Mesenchymal stem cell (in vitro differentiated cells and primary cell): ENCODE data around the gene MINPP1. TPM values are rescaled to one million over a fixed set of nuclear protein-coding genes. Genes with fewer than 3 reads are reported as not detected.
A peak's percentile ranks its signal among the peaks of the same experiment; 100 is the strongest.
"Not testable (repeated sequence)": the region's sequence is repeated elsewhere in the genome, so short reads cannot be mapped to it uniquely, and the experiment has no call there.

Experiments
- DNase-seq: peaks from one replicate; pipeline ENCODE4 v3.0.0-alpha.2; 2013
- H2AFZ ChIP-seq: one replicate; pipeline ENCODE4 v1.6.1; 2013; ENCODE audit warnings: low read depth, mild to moderate bottlenecking, control low read depth, inconsistent platforms, low read length, moderate library complexity
- H2AK5ac ChIP-seq: 2 replicates; pipeline ENCODE4 v1.6.1; 2013; ENCODE audit warnings: low read length, moderate library complexity, mild to moderate bottlenecking, inconsistent platforms; ENCODE audit not compliant: severe bottlenecking
- H2BK120ac ChIP-seq: one replicate; pipeline ENCODE4 v1.6.1; 2013; ENCODE audit warnings: low read depth, mild to moderate bottlenecking, inconsistent platforms, low read length, moderate library complexity
- H2BK12ac ChIP-seq, 2 experiments: one replicate each; pipeline ENCODE4 v1.6.1; 2013; ENCODE audit warnings: inconsistent platforms in 2 of 2, low read length in 2 of 2, mild to moderate bottlenecking in 2 of 2, moderate library complexity in 2 of 2, control low read depth in 1 of 2
- H2BK15ac ChIP-seq: one replicate; pipeline ENCODE4 v1.6.1; 2013; ENCODE audit warnings: mild to moderate bottlenecking, low read depth, inconsistent platforms; ENCODE audit not compliant: poor library complexity, severe bottlenecking
- H2BK5ac ChIP-seq: 2 replicates; pipeline ENCODE4 v1.6.1; 2013; ENCODE audit warnings: low read depth, mild to moderate bottlenecking, low read length, control low read depth, inconsistent platforms; ENCODE audit not compliant: poor library complexity, severe bottlenecking
- H3K14ac ChIP-seq, 2 experiments: one replicate each; pipeline ENCODE4 v1.6.1; 2013; ENCODE audit warnings: inconsistent platforms in 2 of 2, low read length in 2 of 2, control low read depth in 1 of 2, mild to moderate bottlenecking in 1 of 2, moderate library complexity in 1 of 2
- H3K18ac ChIP-seq, 2 experiments: one replicate each; pipeline ENCODE4 v1.6.1; 2013; ENCODE audit warnings: inconsistent platforms in 2 of 2, low read length in 2 of 2, control low read depth in 1 of 2, low read depth in 1 of 2, mild to moderate bottlenecking in 1 of 2
- H3K23ac ChIP-seq, 2 experiments: one replicate each; pipeline ENCODE4 v1.6.1; 2013; ENCODE audit warnings: inconsistent platforms in 2 of 2, low read length in 2 of 2, mild to moderate bottlenecking in 2 of 2, moderate library complexity in 2 of 2, control low read depth in 1 of 2
- H3K27ac ChIP-seq: 2 replicates; pipeline ENCODE4 v1.5.1; 2013; ENCODE audit warnings: mild to moderate bottlenecking, moderate library complexity, low read length, control low read depth, inconsistent platforms; ENCODE audit not compliant: poor library complexity, severe bottlenecking
- H3K27me3 ChIP-seq, 2 experiments: 2 replicates each; pipeline versions ENCODE4 v1.6.1 to v1.7.0; 2013; ENCODE audit warnings: low read length in 2 of 2, mild to moderate bottlenecking in 2 of 2, moderate library complexity in 2 of 2, control low read depth in 1 of 2, inconsistent platforms in 1 of 2; ENCODE audit not compliant: control insufficient read depth in 1 of 2, insufficient read depth in 1 of 2
- H3K36me3 ChIP-seq, 2 experiments: 2 replicates each; pipeline versions ENCODE4 v1.6.1 to v1.7.0; 2013; ENCODE audit warnings: low read length in 2 of 2, control low read depth in 1 of 2, inconsistent platforms in 1 of 2, low read depth in 1 of 2, mild to moderate bottlenecking in 1 of 2; ENCODE audit not compliant: insufficient read depth in 2 of 2, control insufficient read depth in 1 of 2
- H3K4ac ChIP-seq, 2 experiments: one replicate each; pipeline ENCODE4 v1.6.1; 2013; ENCODE audit warnings: inconsistent platforms in 2 of 2, low read length in 2 of 2, mild to moderate bottlenecking in 2 of 2, moderate library complexity in 2 of 2, control low read depth in 1 of 2, low read depth in 1 of 2
- H3K4me1 ChIP-seq: 2 replicates; pipeline ENCODE4 v1.6.1; 2013; ENCODE audit warnings: low read depth, low read length, control low read depth; ENCODE audit not compliant: control insufficient read depth, insufficient read depth
- H3K4me2 ChIP-seq: 2 replicates; pipeline ENCODE4 v1.6.1; 2013; ENCODE audit warnings: low read length, mild to moderate bottlenecking, inconsistent platforms; ENCODE audit not compliant: poor library complexity, severe bottlenecking
- H3K4me3 ChIP-seq, 2 experiments: 2 replicates each; pipeline versions ENCODE4 v1.5.1 to v1.7.0; 2013; ENCODE audit warnings: low read length in 2 of 2, mild to moderate bottlenecking in 2 of 2, control low read depth in 1 of 2, low read depth in 1 of 2; ENCODE audit not compliant: insufficient read depth in 1 of 2
- H3K79me1 ChIP-seq: replicated peaks from 2 replicates; pipeline ENCODE4 v1.6.1; 2013; ENCODE audit warnings: mild to moderate bottlenecking, control low read depth, low read length, inconsistent platforms; ENCODE audit not compliant: poor library complexity, severe bottlenecking
- H3K9ac ChIP-seq: 2 replicates; pipeline ENCODE4 v1.7.0; 2013; ENCODE audit warnings: mild to moderate bottlenecking, low read length, moderate library complexity
- H3K9me3 ChIP-seq: 2 replicates; pipeline ENCODE4 v1.7.0; 2013; ENCODE audit warnings: mild to moderate bottlenecking, low read length; ENCODE audit not compliant: control insufficient read depth
- H4K8ac ChIP-seq: one replicate; pipeline ENCODE4 v1.6.1; 2013; ENCODE audit warnings: inconsistent platforms, mild to moderate bottlenecking, low read length, moderate library complexity
- H4K91ac ChIP-seq: one replicate; pipeline ENCODE4 v1.6.1; 2013; ENCODE audit warnings: mild to moderate bottlenecking, low read length, inconsistent platforms
- WGBS: methylation state at CpG from one replicate; pipeline ENCODE4 v1.1.7; 2013; ENCODE audit warnings: mixed read lengths; 5-methylcytosine and 5-hydroxymethylcytosine counted together
- polyA plus RNA-seq, 2 experiments: library from polyadenylated mRNA; stranded (reverse); fragments of 200-250 nt; gene quantifications; one replicate each; pipeline ENCODE4 v1.2.3, GENCODE V29; 2013

MINPP1 gene
- polyA plus RNA-seq (2013, experiment 1 of 2) = 28.8 TPM
- polyA plus RNA-seq (2013, experiment 2 of 2) = 34.2 TPM

- no peak within 1 kb of the TSS for H2BK120ac ChIP-seq
- H2BK15ac ChIP-seq = peak within 1 kb of the TSS; percentile 77
- H2AFZ ChIP-seq = peak within 1 kb of the TSS; percentile 88
- H2BK5ac ChIP-seq = no peak within 1 kb of the TSS
- H4K8ac ChIP-seq = peak within 1 kb of the TSS; percentile 96
- peaks cover 6% of the 10 kb centered on the region for H3K79me1 ChIP-seq
- peak within 1 kb of the TSS in 1 of 2 experiments; percentile 96 for H3K23ac ChIP-seq
- H3K4me2 ChIP-seq = peak within 1 kb of the TSS; percentile 96
- peak within 1 kb of the TSS; percentile 75 to 85 for H3K4ac ChIP-seq
- H3K36me3 ChIP-seq = peaks cover 0 to 12% of the 10 kb centered on the region in 2 experiments
- H3K27ac ChIP-seq = peak within 1 kb of the TSS; percentile 84
- DNase-seq = peak; percentile 90
- H3K4me3 ChIP-seq = peak within 1 kb of the TSS; percentile 86 to 97
- H3K18ac ChIP-seq = peak within 1 kb of the TSS; percentile 73 to 90
- H4K91ac ChIP-seq = peak within 1 kb of the TSS; percentile 65
- H3K9ac ChIP-seq = peak within 1 kb of the TSS; percentile 94
- H2BK12ac ChIP-seq = peak within 1 kb of the TSS in 1 of 2 experiments; percentile 61
- H3K14ac ChIP-seq = peak within 1 kb of the TSS in 1 of 2 experiments; percentile 5
- no peak within 1 kb of the TSS for H2AK5ac ChIP-seq
- no peaks in the 10 kb centered on the region for H3K27me3 ChIP-seq
- H3K4me1 ChIP-seq = no peaks in the 10 kb centered on the region
- H3K9me3 ChIP-seq = no peaks in the 10 kb centered on the region
- WGBS = 1% methylated on average over 62 of the region's 74 CpGs
Measured at GRCh38 chr10:87504640-87505365, at the start of gene MINPP1. Gene MINPP1 (plus strand): TSS chr10:87504893. CDS start chr10:87504916, 23 bp downstream.

DNA sequence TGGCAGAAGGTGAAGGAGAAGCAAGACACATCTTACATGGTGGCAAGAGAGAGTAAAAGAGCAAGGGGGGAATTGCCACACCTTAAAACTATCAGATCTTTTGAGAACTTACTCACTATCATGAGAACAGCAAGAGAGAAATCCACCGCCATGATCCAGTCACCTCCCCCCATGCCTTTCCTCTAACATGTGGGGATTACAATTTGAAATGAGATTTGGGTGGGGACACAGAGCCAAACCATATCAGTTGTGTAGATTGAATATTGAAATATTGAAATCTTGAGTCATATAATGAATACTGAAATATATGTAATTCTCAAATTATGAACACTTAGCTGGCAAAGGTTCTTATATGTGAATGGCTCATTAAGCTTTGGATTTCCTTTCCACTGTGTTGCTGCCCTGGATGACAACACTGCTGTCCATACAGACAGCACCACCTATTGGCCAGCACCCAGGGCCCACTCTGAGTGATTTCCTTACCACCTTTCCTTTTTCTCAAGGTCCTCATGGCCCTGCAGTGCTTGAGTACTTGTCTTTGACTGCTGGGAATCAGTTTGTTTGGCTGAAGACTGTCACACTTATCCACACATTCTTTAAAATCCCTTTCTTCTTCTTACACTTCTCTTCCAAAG, 48.0 kb upstream of the MINPP1 start:
- not testable (repeated sequence) for H2BK15ac ChIP-seq, H3K23ac ChIP-seq, H3K4ac ChIP-seq, H3K4me3 ChIP-seq, H4K91ac ChIP-seq, H3K79me1 ChIP-seq, H3K18ac ChIP-seq, H3K4me2 ChIP-seq, H3K4me1 ChIP-seq, H3K9ac ChIP-seq, H2AK5ac ChIP-seq, H3K36me3 ChIP-seq, H4K8ac ChIP-seq, H2BK5ac ChIP-seq, H3K9me3 ChIP-seq, DNase-seq, H3K27ac ChIP-seq, H2AFZ ChIP-seq, H3K14ac ChIP-seq, H3K27me3 ChIP-seq, H2BK120ac ChIP-seq, H2BK12ac ChIP-seq
- WGBS = no CpG with 5 or more reads among the region's 1 CpG

GRCh38 chr10:87461751-87462150, 42.9 kb upstream of the MINPP1 start:
- no CpG with 5 or more reads among the region's 2 CpGs for WGBS
- not testable (repeated sequence) for H3K23ac ChIP-seq, H3K27ac ChIP-seq, H2BK120ac ChIP-seq, H3K9me3 ChIP-seq, H3K79me1 ChIP-seq, H3K9ac ChIP-seq, H3K27me3 ChIP-seq, H2BK5ac ChIP-seq, H3K4me3 ChIP-seq, H4K8ac ChIP-seq, DNase-seq, H4K91ac ChIP-seq, H3K36me3 ChIP-seq, H2AK5ac ChIP-seq, H2BK12ac ChIP-seq, H3K4me1 ChIP-seq, H2BK15ac ChIP-seq, H3K14ac ChIP-seq, H3K18ac ChIP-seq, H2AFZ ChIP-seq, H3K4ac ChIP-seq, H3K4me2 ChIP-seq

DNA sequence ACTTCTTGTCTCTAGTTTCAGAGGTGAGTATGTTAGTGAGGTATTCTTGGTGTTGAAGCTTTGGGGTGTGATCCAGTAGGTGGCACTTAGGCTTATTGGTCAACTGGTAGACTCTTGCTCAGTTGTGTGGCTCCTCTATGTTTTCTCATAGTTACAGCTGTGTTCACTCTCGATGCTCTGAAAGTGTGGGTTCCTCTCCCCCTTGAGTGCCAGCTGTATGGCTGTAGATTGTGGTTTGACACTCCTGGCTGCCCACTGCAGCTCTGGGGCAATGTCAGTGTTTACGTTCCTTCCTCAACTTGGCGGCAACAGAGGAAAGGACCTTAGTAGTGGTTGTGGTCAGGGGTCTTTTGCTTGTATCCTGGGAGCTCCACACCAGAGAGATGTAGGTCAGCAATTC, 37.8 kb upstream of the MINPP1 start:
- not testable (repeated sequence) for H3K27me3 ChIP-seq, H3K9me3 ChIP-seq, H3K18ac ChIP-seq, DNase-seq, H4K8ac ChIP-seq, H3K9ac ChIP-seq, H3K79me1 ChIP-seq, H3K36me3 ChIP-seq, H3K4me1 ChIP-seq, H2AFZ ChIP-seq, H3K4me3 ChIP-seq, H3K4me2 ChIP-seq, H3K27ac ChIP-seq, H2BK5ac ChIP-seq, H4K91ac ChIP-seq, H3K4ac ChIP-seq, H3K14ac ChIP-seq, H2BK12ac ChIP-seq, H3K23ac ChIP-seq, H2BK15ac ChIP-seq, H2AK5ac ChIP-seq, H2BK120ac ChIP-seq
- WGBS = no CpG with 5 or more reads among the region's 3 CpGs
